ENCODE measurements around the gene S100A7.
"Not testable (repeated sequence)": the region's sequence is repeated elsewhere in the genome, so short reads cannot be mapped to it uniquely, and the experiment has no call there.

The S100A7 gene

GRCh38 chr1:153475282-153475681, 14.8 kb upstream of the S100A7 start:
- no peak for DNase-seq

DNA sequence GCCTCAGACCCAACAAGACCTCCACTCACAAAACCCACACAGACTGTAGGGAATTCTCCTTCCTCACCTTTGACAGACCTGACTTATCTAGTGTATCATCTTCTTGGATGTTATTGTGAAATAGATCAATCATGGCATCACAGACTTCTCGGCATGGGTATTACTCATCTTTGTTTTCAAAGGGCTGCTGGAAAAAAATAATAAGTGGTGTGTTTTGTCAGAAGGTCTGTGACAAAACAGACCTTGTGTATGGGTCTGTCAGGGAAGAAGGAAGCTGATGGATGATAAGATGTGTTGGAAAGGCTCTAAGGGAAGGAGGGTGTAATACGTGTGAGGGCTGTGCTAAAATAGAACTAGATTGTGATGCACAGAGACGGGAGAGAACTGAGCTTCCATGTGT, 13.9 kb upstream of the S100A7 start:
- no peak for DNase-seq

DNA sequence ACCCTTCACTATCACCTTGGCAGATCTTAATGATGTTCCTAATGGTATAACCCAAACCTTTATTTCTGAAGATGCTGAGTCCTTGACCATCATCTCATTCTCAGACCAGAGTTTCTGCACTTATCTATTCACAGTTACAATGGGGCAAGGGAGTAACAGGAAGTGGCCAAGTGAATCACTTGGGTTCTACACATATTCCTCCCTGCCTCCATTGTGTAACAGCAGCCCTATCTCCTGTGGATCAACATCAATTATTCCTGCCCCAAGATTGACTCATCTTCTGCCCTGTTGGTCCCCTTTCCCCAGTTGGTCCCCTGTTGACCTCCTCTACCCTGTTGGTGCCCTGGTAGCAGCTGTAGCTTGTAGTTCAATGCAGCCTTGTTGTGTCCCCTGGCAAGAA, 10.3 kb upstream of the S100A7 start:
- DNase-seq = no peak

DNA sequence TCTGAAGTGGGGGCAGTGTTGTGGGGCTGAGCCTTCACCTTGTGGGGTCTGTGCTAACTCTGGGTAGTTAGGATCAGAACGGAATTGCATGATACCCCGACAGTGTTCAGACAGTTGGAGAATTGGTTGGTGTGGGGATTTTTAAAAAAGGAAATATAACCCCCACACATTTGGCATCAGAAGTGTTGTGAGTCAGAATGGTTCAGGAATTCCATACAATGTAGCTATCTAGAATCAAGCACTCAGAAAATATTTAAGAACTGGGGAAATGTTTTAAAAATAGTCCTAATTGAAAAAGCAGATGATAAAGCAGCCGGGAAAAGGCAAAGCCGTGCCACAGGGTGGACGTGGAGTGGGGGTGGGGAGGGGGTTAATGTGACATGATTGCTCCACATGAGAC, 6.5 kb upstream of the S100A7 start:
- DNase-seq = no peak

DNA sequence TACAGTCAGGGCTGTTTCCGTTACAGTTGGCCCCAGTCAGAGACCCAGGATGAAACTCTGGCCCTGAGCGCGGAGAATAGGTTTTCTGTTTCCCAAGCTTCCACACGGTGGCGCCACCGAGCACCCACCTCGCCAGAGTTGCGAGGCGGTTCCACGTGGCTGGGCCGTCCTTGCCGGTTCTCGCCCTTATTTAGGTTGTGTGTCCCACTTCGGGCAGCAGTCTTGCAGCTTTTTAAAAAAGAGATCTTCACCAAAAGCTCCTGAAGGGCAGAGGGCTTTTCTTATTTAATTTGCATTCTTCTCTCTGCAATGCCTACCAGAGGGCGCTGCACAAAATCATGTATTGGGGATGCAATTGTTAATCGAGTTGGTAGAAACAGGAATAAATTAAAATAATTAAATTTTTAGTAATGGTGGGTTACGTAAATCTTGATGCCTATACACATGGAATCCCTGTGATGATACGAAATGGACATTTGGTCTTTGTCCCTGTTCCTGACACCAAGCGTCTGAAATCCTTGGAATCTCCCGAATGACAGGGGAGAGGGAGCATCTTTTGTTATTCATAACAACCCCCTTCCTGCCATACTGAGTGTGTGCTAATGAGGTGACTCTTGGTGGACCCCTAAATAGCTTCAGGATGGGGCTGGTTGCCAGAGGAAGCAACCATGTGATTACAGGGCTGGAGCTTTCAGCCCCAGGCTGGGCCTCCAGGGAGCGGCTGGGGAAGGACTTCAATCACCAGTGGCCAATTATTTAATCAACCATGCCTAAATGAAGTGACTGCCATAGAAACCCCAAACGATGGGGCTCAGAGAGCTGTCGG, 5.6 kb upstream of the S100A7 start:
- no peak for DNase-seq

- DNase-seq = not testable (repeated sequence)
Measured at GRCh38 chr1:153462741-153463140, 2.3 kb upstream of the S100A7 start.

DNA sequence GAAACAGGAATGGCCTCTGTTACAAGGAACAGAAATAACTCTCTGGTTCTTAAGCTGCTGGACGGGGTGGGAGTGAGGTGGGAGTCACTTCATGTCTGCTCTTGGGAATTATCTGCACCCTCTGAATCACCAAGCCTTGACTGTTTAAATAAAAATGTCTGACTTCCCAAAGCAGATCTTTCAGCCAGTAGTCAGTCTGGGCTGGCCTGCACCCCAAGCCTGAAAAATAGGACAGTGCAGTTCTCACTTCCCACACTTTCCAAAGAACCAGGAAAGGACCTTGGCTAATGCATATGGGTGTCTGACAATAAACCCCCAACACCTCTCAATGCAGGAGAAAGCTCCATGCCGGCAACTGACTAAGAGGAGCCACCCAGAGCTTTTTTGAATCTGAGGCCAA, 796 bp downstream of the S100A7 start:
- DNase-seq = no peak

- no peak for DNase-seq
Measured at GRCh38 chr1:153456396-153456795, 4.1 kb downstream of the S100A7 start.

DNA sequence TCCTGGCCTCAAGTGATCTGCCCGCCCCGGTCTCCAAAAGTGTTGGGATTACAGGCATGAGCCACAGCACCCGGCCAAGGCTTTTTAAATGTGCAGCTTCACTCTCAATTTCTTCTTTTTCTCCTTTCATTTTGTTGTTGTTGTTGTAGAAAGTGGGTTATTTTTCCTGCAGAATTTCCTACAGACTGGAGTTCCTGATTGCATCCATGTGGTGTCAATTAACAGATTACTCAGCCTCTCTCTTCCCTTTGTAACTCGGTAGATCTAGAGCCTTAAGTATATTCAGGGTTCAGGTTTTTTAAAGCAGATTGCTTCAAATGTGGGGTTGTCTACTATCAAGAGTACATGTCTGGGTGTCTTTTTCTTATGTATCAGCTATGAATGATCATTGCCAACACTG, 11.6 kb downstream of the S100A7 start:
- DNase-seq = not testable (repeated sequence)

DNA sequence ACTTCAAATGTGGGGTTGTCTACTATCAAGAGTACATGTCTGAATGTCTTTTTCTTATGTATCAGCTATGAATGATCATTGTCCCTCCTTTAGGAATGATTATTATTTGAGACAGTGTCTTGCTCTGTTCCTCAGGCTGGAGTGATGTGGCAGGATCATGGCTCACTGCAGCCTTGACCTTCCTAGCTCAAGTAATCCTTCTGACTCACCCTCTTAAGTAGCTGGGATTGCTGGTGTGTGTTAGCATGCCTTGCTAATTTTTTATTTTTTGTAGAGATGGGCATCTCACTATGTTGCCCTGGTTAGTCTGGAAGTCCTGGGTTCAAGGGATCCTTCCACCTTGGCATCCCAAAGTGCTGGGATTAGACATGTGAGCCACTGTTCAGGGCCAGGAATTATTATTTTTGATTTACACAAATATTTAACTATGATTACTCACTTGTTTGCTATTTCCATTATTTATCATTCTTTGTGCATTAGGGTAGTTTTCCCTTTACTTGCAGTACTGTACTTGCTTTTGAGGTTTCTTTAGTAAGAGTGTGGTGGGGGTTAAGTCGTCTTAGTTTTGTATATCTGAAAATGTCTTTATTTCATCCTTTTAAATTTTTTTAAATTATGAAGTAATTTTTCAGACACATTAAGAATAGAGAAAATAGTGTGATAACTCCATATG, 12.8 kb downstream of the S100A7 start:
- no peak for DNase-seq

DNA sequence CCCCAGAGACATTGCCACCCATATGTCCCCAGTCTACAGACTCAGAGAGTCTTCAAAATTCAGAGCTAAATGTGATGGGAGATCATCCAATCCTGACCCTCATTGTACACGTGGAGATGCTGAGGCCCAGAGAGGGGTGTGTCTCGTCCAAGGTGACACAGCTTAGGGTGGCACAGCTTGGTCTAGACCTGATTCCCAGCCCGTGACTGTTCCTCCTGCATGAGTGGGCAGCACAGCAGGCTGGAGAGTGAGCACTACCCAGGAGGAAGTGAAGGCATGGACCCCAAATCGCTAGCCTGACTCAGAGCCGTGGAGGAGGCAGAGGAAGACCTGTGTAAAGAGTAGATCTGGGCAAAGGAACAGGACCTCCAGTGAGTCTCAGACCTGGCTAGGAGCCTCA, 16.4 kb downstream of the S100A7 start:
- DNase-seq = no peak

DNA sequence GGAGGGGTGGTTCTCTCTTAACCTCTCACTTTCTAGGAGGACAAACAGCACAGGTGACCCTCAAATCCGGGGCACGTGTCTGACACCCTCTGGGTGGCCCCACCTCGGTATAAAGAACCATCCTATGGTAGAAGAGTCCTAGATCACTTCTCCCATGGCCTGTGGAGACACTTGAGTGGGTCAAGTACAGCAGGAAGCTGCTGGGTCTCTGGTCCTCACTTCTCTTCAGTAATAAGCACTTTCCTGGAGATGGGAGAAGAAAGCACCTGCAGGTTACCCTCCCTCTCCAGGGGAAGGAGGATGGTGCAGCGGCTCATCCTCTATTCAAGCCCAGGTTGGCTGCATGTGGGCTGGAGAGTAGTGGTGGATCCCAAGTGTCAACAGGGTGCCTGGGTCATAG, 17.0 kb downstream of the S100A7 start:
- no peak for DNase-seq

DNA sequence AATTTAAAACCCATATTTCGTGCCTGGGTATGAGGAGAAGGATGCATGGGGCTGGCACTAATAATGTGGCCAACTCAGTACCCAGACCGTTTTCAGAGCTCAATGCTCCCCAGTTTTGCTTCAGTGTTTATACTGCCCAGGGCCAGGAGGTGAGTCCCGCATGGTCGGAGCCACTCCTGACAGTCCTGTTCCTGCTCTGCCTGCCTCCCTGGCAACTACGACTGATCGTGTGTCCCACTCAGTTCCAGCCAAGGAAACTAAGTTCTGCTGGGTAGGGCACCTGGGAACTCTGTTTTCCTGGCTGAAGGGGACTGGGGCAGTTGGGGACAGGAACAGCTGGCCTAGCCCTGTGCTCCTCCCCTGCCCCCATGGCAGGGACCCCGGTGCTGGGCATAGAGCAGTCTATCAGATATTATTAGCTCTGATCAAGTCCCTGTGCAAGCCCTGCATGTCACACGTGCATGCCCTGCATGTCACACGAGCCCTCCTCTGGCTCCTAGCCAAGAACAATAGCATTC, 19.2 kb downstream of the S100A7 start:
- DNase-seq = no peak

- DNase-seq = no peak
Measured at GRCh38 chr1:153439273-153439672, 21.2 kb downstream of the S100A7 start.

DNA sequence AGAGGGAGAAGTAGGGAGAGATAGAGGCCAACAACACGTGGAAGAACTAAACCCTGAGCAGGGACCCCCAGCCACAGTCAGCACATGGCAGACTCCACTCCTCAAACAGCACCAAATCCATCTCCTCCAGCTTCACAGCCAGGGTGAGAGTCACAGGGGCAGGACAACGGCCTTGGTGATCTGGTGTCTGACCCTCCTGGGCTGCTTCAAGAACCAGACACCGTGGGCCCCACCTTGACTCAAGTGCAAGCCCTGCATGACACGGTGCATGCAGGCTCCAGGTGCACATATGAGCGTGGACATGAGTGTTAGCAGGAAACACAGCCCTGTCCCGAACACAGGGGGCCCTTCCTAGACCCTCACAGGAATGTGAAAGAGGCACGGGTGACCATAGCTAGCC, 21.9 kb downstream of the S100A7 start:
- DNase-seq = no peak

GRCh38 chr1:153437236-153437635, 23.2 kb downstream of the S100A7 start:
- no peak for DNase-seq

DNA sequence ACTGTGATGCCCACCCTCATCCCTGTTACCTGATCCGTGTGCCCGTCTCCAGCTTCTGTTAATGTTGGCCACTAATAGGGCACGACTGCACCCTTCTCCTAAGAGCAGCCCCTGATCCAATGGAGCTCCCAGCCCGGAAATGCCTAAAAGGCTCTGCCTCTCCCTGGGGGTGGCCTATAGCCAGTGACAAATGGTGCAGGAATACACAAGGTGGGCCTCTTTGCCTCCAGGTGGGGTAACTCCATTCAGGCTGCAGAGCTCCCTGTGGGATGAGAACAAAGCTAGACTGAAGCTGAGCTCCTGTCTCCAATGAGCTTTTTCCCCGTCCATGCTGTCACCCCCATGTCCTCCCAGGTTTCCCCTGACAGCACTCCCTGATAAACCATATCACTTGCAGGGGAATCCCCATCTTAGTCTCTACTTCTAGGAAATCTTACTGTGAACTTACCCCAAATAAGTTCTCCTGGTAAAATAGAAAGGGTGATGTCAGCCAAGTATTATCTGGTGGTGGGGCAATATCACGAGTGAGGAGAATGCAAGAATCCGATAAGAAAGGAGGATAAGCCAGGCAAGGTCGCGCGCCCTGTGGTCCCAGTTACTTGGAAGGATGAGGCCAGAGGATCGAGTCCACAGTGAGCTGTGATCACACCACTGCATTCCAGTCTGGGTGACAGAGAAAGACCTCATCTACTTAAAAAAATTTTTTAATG, 25.6 kb downstream of the S100A7 start:
- DNase-seq = no peak

DNA sequence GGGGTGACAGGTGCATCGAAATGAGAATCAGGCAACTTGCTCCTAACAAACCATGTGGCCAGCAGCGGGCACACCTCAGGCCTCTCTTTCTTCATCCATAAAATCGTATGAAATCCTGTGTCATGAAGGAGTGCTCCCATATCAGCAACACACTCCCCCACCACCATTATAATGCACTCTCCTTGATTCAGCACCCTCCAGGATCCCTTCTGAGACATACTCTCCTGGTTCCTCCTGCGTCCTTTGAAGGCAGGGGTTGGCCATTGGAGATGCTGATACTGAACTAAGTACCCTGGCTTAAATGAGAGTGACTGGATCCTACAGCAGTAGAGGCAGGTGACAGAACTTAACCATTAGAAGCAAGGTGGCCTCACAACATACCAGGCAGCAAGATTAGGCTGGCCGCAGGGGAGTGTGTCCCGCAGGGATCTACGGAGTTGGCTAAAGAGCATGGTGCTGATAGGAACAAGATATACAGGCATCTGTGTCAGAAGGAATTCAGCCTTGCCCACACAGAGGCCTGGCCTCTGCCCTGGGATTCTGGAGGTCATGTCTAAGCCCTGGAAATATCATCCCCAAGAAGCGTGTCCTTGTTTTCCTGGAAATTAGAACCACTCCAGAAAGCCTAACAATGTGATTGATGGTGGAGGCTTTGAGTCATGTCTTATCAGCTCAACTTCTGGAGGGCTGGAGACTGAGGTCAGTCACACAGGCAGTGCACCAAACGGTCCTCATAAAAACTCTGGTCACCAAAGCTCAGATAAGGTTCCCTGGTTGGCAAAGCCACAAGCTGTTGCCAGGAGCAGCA, 27.4 kb downstream of the S100A7 start:
- DNase-seq = no peak

DNA sequence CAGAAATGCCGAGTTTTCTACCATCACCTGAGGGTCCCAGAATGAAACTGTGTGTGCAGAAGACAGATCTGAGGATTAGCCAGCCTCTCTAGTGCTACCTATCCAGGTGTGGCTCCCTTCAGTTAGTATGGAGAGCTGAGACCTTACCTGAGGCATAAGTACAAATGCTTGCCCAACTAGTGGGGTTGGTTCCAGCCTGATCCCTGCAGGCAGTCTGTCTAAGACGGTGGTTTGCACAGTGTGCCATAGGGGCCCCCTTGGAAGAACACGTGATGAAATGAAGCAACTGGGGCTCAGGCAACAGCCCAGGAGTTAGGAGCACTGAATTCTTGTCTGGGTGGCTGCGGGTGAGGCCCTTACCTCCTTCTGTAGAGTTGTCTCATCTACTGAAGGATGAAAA, 28.5 kb downstream of the S100A7 start:
- DNase-seq = no peak

DNA sequence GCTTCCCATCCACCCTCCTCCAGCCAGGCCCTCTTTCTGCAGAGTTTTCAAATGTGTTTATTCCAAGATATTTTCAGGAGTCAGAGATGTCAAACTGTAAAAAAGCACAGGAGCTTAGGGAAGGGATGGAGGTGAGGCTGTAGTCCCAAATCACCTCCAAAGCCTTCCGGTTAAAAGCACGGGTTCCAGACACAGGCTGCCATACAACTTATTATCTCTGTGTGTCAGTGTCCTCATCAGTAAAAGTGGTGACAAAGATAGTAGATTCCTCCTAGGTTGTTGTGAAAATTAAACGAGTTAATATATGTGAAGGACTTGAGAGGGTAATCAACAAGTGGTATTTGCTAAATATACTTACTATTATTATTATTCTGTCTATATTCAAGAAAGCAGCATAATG, 29.0 kb downstream of the S100A7 start:
- DNase-seq = no peak

DNA sequence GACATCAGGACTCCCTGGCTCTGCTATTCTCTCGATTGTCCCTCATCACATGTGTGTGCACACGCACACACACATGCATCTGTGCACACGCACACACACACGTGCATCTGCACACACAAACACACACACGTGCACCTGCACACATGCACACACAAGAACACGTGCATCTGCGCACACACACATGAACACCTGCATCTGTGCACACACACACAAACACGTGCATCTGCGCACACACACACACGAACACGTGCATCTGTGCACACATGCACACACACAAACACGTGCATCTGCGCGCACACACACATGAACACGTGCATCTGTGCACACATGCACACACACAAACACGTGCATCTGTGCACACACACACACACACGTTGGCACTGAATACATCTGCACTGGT, 29.4 kb downstream of the S100A7 start:
- DNase-seq = no peak

- no peak for DNase-seq
Measured at GRCh38 chr1:153430561-153430960, 29.9 kb downstream of the S100A7 start.

GRCh38 chr1:153430166-153430553, 30.3 kb downstream of the S100A7 start:
- no peak for DNase-seq
